Stimulated activated naive CD8-positive, alpha-beta T cell treated with anti-CD3 and anti-CD28 coated beads, Interleukin-15, Interleukin-2, amounts not matched to agents 100 U/mL and 50 U/mL, for 24 hours (primary cell): ENCODE results near the gene PSMD5.

Source experiments
- ATAC-seq: fragments of 150-1000 bp; cut with Tn5 transposase; one replicate; pipeline ENCODE4 v1.10.0; 2021
- DNase-seq: peaks from one replicate; pipeline ENCODE4 v3.0.0; 2021

The PSMD5 gene

DNA sequence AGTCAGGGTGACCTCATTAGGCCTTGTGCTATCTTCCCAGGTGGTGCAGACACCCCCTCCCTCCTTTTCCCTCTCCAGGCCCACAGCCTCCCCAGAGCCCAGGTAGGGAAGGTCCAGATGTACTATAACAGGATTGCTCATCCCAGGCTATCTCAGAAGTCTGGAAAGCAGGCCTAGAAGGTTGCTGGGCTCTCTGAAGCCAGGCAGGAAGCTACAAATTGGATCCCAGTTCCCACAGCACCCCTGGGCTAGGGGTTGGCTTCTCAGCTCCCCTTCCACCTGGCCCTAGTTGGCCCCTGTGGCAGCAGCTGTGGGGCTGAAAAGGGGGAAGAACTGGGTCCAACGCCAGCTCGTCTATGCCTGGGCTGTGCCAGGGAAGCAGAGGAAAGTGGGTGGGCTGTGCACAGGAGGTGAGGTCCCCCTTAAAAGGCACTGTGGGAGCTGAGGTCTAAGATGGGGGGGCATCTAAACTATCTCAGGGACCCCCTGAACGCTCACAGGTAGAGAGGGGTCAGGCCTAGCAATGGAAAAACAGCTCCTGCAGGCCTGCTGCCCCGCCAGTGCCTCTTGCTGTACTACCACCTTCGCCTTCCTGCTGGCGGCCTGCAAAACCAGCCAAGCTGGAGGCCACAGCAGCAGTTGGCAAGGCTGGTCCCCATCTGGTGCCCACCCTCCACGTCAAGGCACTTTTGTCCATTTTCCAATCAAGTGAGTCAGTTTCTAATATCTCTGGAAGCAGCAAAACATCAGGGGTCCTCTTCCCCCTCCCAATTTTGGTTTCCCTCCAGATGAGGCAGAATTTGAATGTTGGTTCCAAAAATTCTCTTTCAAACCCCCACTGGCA is 13.3 kb upstream of the PSMD5 start:
- ATAC-seq (no peak), DNase-seq (no peak)

DNA sequence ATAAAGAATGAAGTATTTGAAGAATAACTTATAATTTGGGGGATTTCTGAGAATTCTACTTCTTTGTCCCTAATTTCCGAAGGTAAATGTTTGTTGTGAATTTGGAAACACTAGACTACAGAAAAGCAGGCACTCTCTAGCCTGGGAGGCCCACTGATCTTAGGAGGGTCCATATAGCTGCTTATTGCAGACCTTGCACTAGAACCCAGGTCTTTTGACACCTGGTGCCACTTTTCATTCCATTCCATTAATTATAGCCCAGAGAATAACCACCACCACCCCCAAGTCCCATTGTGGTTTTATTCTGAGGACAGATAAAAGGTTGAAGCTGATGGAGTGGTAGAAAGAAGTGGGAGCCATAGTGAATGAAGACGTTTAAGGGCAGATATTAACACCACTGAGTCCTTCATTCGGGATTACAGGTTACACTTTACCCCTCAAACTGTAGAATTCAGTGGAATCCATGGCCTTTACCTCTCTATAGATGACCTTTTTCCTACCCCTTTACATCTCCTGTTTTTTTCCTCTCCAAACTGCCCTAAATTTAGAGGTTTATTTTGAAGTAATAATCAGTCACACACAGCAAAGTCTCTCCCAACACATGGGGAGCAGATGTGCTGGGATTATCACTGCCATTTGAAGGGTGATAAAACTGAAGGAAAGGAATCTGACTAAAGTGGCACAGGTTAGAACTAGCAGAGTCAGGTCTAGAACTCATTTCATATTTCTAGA is 12.0 kb upstream of the PSMD5 start:
- DNase-seq (no peak), ATAC-seq (no peak)

DNA sequence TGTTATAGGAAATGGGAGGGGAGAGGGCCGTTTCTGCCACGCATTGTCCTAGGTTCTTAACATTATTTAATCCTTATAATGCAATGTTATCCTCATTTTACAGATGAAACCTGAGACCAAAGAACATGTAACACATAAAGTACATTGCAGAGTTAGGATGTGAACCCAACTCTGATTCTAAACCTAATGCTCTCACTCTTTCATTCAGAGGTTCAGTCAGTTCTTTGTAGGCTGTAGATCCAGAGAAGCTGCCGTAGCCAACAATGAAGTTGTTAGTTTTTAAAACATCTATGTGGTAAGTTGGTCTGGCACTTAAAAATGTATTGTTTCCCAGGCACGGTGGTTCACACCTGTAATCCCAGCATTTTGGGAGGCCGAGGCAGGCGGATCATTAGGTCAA is 10.5 kb upstream of the PSMD5 start:
- DNase-seq (no peak), ATAC-seq (no peak)

DNA sequence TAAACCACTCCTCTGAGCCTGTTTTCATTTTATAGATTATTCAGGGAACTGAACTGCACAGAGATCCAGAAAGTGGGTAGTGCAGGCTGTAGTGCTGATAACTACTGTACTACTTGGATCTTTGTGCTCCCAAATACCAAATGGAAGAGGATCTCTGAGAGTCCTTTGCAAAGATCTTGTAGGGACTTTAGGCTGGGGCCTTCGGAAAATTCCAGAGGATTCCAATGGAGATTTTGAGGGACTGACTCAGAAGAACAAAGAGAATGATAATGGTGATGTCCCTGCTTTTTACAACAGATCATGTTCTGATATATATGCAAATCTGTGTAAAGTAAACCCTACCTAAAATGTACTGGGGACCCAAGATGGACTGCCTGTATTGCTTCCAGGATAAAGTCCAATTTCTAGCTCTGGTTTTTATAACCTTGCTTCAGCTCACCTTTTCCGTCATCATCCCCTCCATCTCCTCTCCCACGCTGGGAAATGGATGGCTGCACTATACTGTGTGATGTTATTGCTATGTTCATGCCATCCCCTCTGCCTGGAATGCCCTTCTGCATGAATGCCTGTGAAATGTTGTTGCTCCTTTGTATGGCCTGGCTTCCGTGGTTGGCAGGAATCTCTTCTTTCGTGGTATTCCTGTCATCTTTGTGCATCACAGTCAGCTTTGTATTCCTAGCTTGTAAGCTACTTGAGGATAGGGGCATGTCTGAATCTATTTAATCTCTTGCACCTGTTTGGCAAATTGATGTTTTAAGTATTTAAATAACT is 9.7 kb upstream of the PSMD5 start:
- ATAC-seq (no peak), DNase-seq (no peak)

DNA sequence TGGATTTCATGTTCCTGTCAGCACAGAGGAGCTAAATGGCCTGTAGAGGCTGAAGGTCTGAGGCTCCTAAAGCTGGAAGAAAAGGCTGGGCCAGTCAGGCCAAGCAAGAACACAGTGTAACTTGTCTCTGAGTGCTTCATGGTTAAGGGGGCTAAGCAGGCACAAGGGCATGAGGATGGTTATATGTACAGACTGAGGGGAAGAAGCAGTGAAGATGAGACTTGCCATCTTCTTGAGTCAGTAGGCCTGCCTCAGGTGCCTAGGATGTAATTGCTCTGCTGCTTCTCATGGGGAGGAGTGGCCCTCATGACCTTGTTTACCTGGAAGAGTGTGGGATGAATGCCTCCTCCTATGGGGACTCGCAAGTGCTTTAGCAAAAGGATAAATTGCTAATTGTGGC is 8.7 kb upstream of the PSMD5 start:
- no peak for DNase-seq
- ATAC-seq = no peak

- DNase-seq (no peak), ATAC-seq (no peak)
These were observed 7.6 kb upstream of the PSMD5 start for GRCh38 chr9:120850315-120850714.

GRCh38 chr9:120846906-120847305 is 4.2 kb upstream of the PSMD5 start:
- DNase-seq = no peak
- ATAC-seq = no peak

- DNase-seq (no peak), ATAC-seq (peak; percentile 7)
These were observed 3.6 kb upstream of the PSMD5 start for GRCh38 chr9:120846251-120846889.

GRCh38 chr9:120845255-120845654 is 2.5 kb upstream of the PSMD5 start:
- ATAC-seq = peak; percentile 59
- DNase-seq = peak; percentile 55

DNA sequence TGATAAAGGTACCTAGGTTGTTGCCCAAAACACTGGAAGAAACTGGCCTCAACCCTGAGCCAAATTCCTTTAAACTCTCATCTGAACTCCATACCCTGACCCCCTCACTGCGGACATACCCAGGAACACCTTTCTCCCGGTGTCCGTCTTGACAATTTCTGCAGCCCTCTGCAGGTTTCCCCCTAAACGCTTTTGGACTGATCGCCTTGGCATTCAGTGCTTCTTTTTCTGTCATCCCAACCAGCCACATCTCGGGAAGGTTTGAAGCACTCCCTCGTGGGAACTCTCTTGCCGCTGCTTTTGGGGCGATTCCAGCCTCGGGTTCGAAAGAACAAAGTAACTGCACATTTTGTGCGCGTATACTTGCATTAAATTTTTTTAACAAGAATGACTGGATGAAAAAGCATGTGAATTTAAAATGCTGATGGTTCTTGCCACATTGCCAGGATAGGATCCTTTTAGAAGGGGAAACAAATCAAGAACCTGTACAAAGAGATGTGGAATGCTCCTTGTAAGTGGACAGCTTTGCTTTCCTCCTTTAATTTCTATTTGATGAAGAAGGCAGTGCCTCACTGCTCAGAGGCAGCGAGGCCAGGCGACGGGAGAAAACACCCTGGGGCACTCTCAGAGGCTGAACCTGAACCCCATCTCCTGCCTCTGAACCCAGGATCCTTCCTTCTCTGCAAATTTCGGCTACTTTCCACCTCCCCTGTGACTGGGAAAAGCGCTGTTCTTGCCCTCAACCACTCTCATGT is 615 bp downstream of the PSMD5 start:
- ATAC-seq = no peak

DNA sequence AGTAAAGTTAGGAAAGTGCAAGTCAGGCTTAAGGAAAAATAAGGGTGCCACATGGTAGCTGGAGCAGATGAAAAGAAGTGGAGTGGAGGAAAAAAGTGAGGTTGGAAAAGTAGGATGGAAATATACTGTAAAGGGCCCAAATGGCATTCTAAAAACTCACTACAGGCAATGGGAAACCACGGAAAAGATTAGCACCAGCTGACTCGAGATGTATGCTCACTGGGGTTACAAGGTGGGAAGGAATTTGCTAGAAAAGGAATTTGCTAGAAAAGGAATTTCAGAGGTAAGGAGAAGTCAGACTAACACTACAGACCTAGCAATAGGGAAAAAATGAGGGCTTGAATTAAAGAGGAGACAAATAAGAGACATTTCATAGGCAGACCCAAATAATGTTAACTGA is 3.6 kb downstream of the PSMD5 start:
- no peak for ATAC-seq
- no peak for DNase-seq

More for the DNA sequence above, 615 bp downstream of the PSMD5 start:
- DNase-seq = no peak

- ATAC-seq (no peak), DNase-seq (no peak)
These were observed 4.8 kb downstream of the PSMD5 start for GRCh38 chr9:120837921-120838320.

GRCh38 chr9:120833325-120833724 is 9.4 kb downstream of the PSMD5 start:
- ATAC-seq (no peak), DNase-seq (no peak)

- no peak for ATAC-seq
These were observed 9.9 kb downstream of the PSMD5 start for GRCh38 chr9:120832807-120833206.

GRCh38 chr9:120830865-120831264 is 11.9 kb downstream of the PSMD5 start:
- DNase-seq = no peak
- ATAC-seq = no peak

More at GRCh38 chr9:120832807-120833206, 9.9 kb downstream of the PSMD5 start:
- no peak for DNase-seq

- ATAC-seq = no peak
- DNase-seq = no peak
These were observed 12.6 kb downstream of the PSMD5 start for GRCh38 chr9:120830151-120830550.

DNA sequence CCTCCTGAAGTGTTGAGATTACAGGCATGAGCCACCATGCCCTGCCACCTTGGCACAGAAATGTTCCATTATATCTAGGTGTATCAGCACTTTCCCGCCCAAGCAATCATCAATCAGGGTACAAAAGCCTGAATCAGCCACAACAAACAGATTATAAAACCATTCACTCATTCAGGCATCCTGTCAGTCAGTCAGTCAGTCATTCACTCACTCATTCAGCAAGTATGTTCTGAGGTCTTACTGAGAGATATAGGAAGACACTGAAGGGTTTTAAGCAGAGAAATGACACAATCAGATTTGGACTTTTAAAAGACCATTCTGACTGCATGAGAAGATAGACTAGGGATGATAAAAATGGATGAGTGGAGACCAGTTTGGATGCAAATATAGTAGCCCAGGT is 13.1 kb downstream of the PSMD5 start:
- ATAC-seq (no peak), DNase-seq (no peak)

GRCh38 chr9:120820095-120820494 is 22.6 kb downstream of the PSMD5 start:
- DNase-seq (no peak), ATAC-seq (no peak)

- DNase-seq (no peak), ATAC-seq (no peak)
These were observed 24.1 kb downstream of the PSMD5 start for GRCh38 chr9:120818595-120818994.

DNA sequence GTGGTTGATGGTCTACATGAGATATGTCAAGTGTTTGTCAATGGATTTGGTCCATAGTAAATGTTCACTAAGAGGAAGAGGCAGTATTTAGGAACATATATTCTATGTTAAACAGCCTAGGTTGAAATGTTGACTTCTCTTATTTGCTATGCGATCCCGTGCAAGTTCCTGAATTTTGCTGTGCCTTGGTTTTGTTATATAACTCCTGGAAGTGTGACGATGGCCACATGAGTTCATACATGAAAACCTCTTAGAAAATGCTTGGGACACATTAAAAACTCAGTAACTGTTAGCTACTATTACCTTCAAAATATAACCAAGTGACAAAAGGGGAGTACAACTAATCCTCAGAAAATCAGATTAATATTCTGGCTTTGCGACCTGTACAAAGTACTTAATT is 27.6 kb downstream of the PSMD5 start:
- DNase-seq (no peak), ATAC-seq (no peak)

DNA sequence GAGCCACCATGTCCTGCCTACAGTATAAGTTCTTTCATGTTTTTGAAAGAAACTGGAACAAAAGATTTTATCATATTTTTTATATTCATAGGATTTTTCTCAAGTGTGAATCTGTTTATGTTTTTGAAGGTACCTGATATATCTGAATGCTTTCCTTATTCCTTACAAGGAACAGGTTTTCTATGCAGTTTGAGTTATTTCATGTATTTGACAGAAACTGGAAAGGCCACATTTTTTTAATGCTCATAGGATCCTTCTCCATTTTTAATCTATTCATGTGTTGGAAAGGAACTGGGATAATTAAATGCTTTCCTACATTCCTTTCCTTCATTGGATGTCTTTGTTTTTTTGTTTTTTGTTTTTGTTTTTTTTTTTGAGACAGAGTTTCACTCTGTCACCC is 33.8 kb downstream of the PSMD5 start:
- ATAC-seq = no peak

More for the DNA sequence above, 33.8 kb downstream of the PSMD5 start:
- no peak for DNase-seq
